Measurements from ENCODE around the gene GINS2. TPM values are rescaled to one million over a fixed set of nuclear protein-coding genes. Genes with fewer than 3 reads are reported as not detected.

The GINS2 gene
- total RNA-seq, 6 experiments from 2014 or later: 11.8 to 24.6 (median 21.0) TPM

GRCh38 chr16:85704011-85704410 lies 15.3 kb upstream of the GINS2 start:
- peaks cover 2% of the 10 kb centered on the region for H3K27me3 Mint-ChIP-seq (ENCODE audit: insufficient read depth)
- H3K27ac Mint-ChIP-seq: no peak overlapping the region
- H3K9me3 Mint-ChIP-seq: no peaks in the 10 kb centered on the region
- H3K4me1 Mint-ChIP-seq (ENCODE audit: low read depth): peaks cover 8% of the 10 kb centered on the region
- H3K4me3 Mint-ChIP-seq: no peak overlapping the region
- peaks cover 11% of the 10 kb centered on the region; the same call in 1 of the 2 replicates for H3K36me3 Mint-ChIP-seq (ENCODE audit: low read depth)
- no peak for TF ChIP-seq CTCF (IDR thresholded peaks at IDR 0.05)
- no peak for DNase-seq

GRCh38 chr16:85699628-85700027 lies 10.9 kb upstream of the GINS2 start:
- peak; percentile 50 for DNase-seq
- peaks cover 8% of the 10 kb centered on the region for H3K4me1 Mint-ChIP-seq (ENCODE audit: low read depth)
- no peak overlapping the region for H3K4me3 Mint-ChIP-seq
- H3K9me3 Mint-ChIP-seq: no peaks in the 10 kb centered on the region
- H3K27me3 Mint-ChIP-seq (ENCODE audit: insufficient read depth): peaks cover 9% of the 10 kb centered on the region
- no peak for TF ChIP-seq CTCF (IDR thresholded peaks at IDR 0.05)
- peaks cover 7% of the 10 kb centered on the region; the same call in 1 of the 2 replicates for H3K36me3 Mint-ChIP-seq (ENCODE audit: low read depth)
- no peak overlapping the region for H3K27ac Mint-ChIP-seq

- H3K4me3 Mint-ChIP-seq: no peak overlapping the region
- H3K27me3 Mint-ChIP-seq (ENCODE audit: insufficient read depth): peaks cover 9% of the 10 kb centered on the region
- H3K36me3 Mint-ChIP-seq (ENCODE audit: low read depth): peaks cover 7% of the 10 kb centered on the region; the same call in 1 of the 2 replicates
- H3K9me3 Mint-ChIP-seq: no peaks in the 10 kb centered on the region
- H3K27ac Mint-ChIP-seq: no peak overlapping the region
- peaks cover 8% of the 10 kb centered on the region for H3K4me1 Mint-ChIP-seq (ENCODE audit: low read depth)
- no peak for DNase-seq
- peak; percentile 16; the same call in 1 of the 2 replicates for TF ChIP-seq CTCF (IDR thresholded peaks at IDR 0.05)
Observed at GRCh38 chr16:85698935-85699558, 10.3 kb upstream of the GINS2 start.

- peaks cover 7% of the 10 kb centered on the region; the same call in 1 of the 2 replicates for H3K36me3 Mint-ChIP-seq (ENCODE audit: low read depth)
- no peak for TF ChIP-seq CTCF (IDR thresholded peaks at IDR 0.05)
- no peak overlapping the region for H3K27ac Mint-ChIP-seq
- H3K9me3 Mint-ChIP-seq: no peaks in the 10 kb centered on the region
- peaks cover 9% of the 10 kb centered on the region for H3K27me3 Mint-ChIP-seq (ENCODE audit: insufficient read depth)
- H3K4me1 Mint-ChIP-seq (ENCODE audit: low read depth): peaks cover 8% of the 10 kb centered on the region
- no peak for DNase-seq
- H3K4me3 Mint-ChIP-seq: no peak overlapping the region
Observed at GRCh38 chr16:85698459-85698891, 9.7 kb upstream of the GINS2 start.

- no peak for TF ChIP-seq CTCF (IDR thresholded peaks at IDR 0.05)
- Mint-ChIP-seq H3K27me3 (ENCODE audit: insufficient read depth) (peaks cover 11% of the 10 kb centered on the region), H3K36me3 (ENCODE audit: low read depth) (peaks cover 7% of the 10 kb centered on the region; the same call in 1 of the 2 replicates), H3K27ac (no peak overlapping the region), H3K4me1 (ENCODE audit: low read depth) (peaks cover 8% of the 10 kb centered on the region), H3K9me3 (no peaks in the 10 kb centered on the region), H3K4me3 (no peak overlapping the region)
- no peak for DNase-seq
Observed at GRCh38 chr16:85697431-85697830, 8.7 kb upstream of the GINS2 start.
